ENCODE measurements around the gene KPRP.
A peak's percentile ranks its signal among the peaks of the same experiment; 100 is the strongest.

KPRP gene

GRCh38 chr1:152777510-152778137, 19.8 kb downstream of the KPRP start (continued):
- TF ChIP-seq ZFP3 (tag by site-specific recombination; IDR thresholded peaks at IDR 0.05; ENCODE audit: low read depth) (no peak), BCL11B (tag by site-specific recombination; IDR thresholded peaks at IDR 0.05; ENCODE audit: low read depth) (no peak)

GRCh38 chr1:152783095-152783494, 25.3 kb downstream of the KPRP start:
- Histone ChIP-seq H3K9me3 (ENCODE audit: control insufficient read depth, insufficient read depth, low read depth, low read length) (no peaks in the 10 kb centered on the region), H3K27ac (ENCODE audit: extremely low read depth, low read depth, low read length) (no peak overlapping the region), H3K36me3 (ENCODE audit: control insufficient read depth in 2 of 2, insufficient read depth in 1 of 2, low read length in 2 of 2) (no peaks in the 10 kb centered on the region), H3K4me1 (ENCODE audit: control insufficient read depth, insufficient read depth, low read length) (no peaks in the 10 kb centered on the region; the same call in 1 of the 2 replicates), H3K4me3 (ENCODE audit: low read depth, low read length) (no peak overlapping the region)
- TF ChIP-seq ZNF248 (tag by site-specific recombination; IDR thresholded peaks at IDR 0.05) (no peak), ZNF157 (tag by site-specific recombination; IDR thresholded peaks at IDR 0.05) (no peak), ZNF571 (tag by site-specific recombination; IDR thresholded peaks at IDR 0.05) (no peak), BCL6B (tag by site-specific recombination; IDR thresholded peaks at IDR 0.05) (no peak), ZNF692 (tag by site-specific recombination; IDR thresholded peaks at IDR 0.05) (no peak), PRDM1 (tag by site-specific recombination; IDR thresholded peaks at IDR 0.05) (no peak)
- CTCF ChIA-PET = interaction anchor here (1.4 kb wide), 1 partner anchor 129 kb away, joined by 12 read pairs; no protein-coding TSS in a partner anchor
- POLR2A ChIA-PET = no interaction called here

- TF ChIP-seq TSHZ1 (tag by site-specific recombination; IDR thresholded peaks at IDR 0.05; ENCODE audit: borderline replicate concordance) (no peak), PRDM10 (tag by site-specific recombination; IDR thresholded peaks at IDR 0.05) (peak; percentile 51; the same call in 1 of the 2 replicates)
- H3K27ac ChIP-seq (ENCODE audit: extremely low read depth, low read depth, low read length) = no peak within 1 kb of the TSS
- no peaks in the 10 kb centered on the region; the same call in 1 of the 2 replicates for H3K4me1 ChIP-seq (ENCODE audit: control insufficient read depth, insufficient read depth, low read length)
- no peaks in the 10 kb centered on the region for H3K36me3 ChIP-seq (ENCODE audit: control insufficient read depth in 2 of 2, insufficient read depth in 1 of 2, low read length in 2 of 2)
- ChIA-PET POLR2A (no interaction called here), CTCF (interaction anchor here (1.1 to 1.2 kb wide), 2 partner anchors 13 to 86 kb away, joined by 3 to 4 read pairs; no protein-coding TSS in a partner anchor)
- H3K4me3 ChIP-seq (ENCODE audit: low read depth, low read length) = no peak within 1 kb of the TSS
- H3K9me3 ChIP-seq (ENCODE audit: control insufficient read depth, insufficient read depth, low read depth, low read length) = no peaks in the 10 kb centered on the region
Measured at GRCh38 chr1:152786077-152786476, 28.3 kb downstream of the KPRP start, which contains the start of gene LCE1E. LCE1E (plus strand) TSS chr1:152786257; CDS start chr1:152787300, 1,043 bp downstream.
